Neural progenitor cell (in vitro differentiated cells): Measurements from ENCODE around the gene ITGB1.
"Not testable (repeated sequence)": the region's sequence is repeated elsewhere in the genome, so short reads cannot be mapped to it uniquely, and the experiment has no call there.

Experiments
- CTCF ChIP-seq: fragments of 200-600 bp; sonication (generic); IDR thresholded peaks from 2 replicates; pipeline ENCODE4 v1.5.1; 2017; ENCODE audit warnings: antibody characterized with exemption, mild to moderate bottlenecking
- EZH2 ChIP-seq: fragments of 200-600 bp; sonication (generic); IDR thresholded peaks from 2 replicates; pipeline ENCODE4 v1.6.1; 2017; ENCODE audit warnings: antibody characterized with exemption, mild to moderate bottlenecking, moderate library complexity
- EZH2phosphoT487 ChIP-seq: fragments of 200-600 bp; sonication (generic); IDR thresholded peaks from 2 replicates; pipeline ENCODE4 v1.6.1; 2017; ENCODE audit warnings: antibody characterized with exemption

- TF ChIP-seq CTCF, EZH2, EZH2phosphoT487: not testable (repeated sequence)
Observed at GRCh38 chr10:32909970-32910369, 48.1 kb downstream of the ITGB1 start.
